ENCODE data around the gene AGK.
"Not testable (repeated sequence)": the region's sequence is repeated elsewhere in the genome, so short reads cannot be mapped to it uniquely, and the experiment has no call there.

Gene AGK

GRCh38 chr7:141688043-141688442 lies 136.8 kb downstream of the AGK start:
- H3K4me3 ChIP-seq, result no peak overlapping the region
- DNase-seq (ENCODE audit: low spot score), result no peak
- TF ChIP-seq, protein P1, sequence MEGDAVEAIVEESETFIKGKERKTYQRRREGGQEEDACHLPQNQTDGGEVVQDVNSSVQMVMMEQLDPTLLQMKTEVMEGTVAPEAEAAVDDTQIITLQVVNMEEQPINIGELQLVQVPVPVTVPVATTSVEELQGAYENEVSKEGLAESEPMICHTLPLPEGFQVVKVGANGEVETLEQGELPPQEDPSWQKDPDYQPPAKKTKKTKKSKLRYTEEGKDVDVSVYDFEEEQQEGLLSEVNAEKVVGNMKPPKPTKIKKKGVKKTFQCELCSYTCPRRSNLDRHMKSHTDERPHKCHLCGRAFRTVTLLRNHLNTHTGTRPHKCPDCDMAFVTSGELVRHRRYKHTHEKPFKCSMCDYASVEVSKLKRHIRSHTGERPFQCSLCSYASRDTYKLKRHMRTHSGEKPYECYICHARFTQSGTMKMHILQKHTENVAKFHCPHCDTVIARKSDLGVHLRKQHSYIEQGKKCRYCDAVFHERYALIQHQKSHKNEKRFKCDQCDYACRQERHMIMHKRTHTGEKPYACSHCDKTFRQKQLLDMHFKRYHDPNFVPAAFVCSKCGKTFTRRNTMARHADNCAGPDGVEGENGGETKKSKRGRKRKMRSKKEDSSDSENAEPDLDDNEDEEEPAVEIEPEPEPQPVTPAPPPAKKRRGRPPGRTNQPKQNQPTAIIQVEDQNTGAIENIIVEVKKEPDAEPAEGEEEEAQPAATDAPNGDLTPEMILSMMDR (IDR thresholded peaks at IDR 0.05), result no peak
- no peak overlapping the region for H3K27ac ChIP-seq

GRCh38 chr7:141689072-141689825 lies 138.0 kb downstream of the AGK start:
- H3K4me3 ChIP-seq; DNase-seq (ENCODE audit: low spot score); H3K27ac ChIP-seq: not testable (repeated sequence)

DNA sequence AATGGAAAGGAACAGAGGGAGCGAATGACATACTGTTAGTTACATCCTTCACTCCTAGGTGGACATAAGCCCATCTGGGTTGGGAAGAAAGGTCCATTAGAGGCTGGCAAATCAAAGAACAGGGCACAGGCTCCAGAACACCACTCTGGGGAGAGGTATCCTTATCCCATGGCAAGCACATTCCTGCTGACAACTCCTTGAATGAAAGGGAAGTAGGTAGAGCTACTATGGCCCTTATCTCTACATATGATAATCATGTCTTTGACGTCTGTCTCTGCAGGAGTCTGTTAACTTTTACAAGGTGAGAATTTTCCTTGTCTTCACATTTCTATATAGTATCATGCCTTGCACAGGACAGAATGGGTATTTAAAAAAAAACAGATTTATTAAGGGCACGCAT lies 140.3 kb downstream of the AGK start:
- Histone ChIP-seq H3K4me3 (no peak overlapping the region), H3K27ac (no peak overlapping the region)
- DNase-seq (ENCODE audit: low spot score), result no peak
- TF ChIP-seq, protein P1 (IDR thresholded peaks at IDR 0.05), result no peak

DNA sequence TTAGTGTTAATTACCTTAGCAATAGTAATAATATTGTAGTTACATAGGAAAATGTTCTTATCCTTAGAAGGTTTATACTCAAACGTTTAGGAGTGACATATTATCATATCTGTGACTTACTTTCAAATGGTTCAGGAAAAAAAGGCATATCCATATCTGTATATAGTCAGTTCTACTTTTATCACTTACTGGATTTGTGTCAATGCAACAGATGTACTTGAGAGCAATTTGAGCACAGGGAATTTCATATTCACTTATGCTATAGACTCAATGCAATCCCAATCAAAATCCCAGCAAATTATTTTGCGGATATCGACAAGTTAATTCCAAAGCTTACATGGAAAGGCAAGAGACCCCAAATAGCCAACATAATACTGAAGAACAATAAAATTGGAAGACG lies 140.8 kb downstream of the AGK start:
- DNase-seq (ENCODE audit: low spot score), result no peak
- TF ChIP-seq, protein P1 (IDR thresholded peaks at IDR 0.05), result no peak
- Histone ChIP-seq H3K27ac (no peak overlapping the region), H3K4me3 (no peak overlapping the region)

DNA sequence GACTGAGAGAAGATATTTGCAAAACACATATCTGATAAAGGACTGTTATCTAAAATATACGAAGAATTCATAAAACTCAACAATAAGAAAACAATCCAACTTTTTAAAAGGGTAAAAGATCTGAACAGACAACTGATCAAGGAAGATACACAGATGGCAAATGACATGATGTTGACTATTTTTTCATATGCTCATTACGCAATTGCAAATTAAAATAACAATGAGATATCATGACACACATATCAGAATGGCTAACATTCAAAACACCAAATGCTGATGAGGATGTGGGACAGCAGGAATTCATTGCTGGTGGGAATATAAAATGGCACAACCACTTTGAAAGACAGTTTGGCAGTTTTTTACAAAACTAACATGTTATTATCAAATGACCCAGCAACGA lies 141.9 kb downstream of the AGK start:
- Histone ChIP-seq H3K4me3 (no peak overlapping the region), H3K27ac (no peak overlapping the region)
- TF ChIP-seq, protein P1 (IDR thresholded peaks at IDR 0.05), result no peak
- no peak for DNase-seq (ENCODE audit: low spot score)

- DNase-seq (ENCODE audit: low spot score), result no peak
- H3K4me3 ChIP-seq, result no peak overlapping the region
- no peak overlapping the region for H3K27ac ChIP-seq
- TF ChIP-seq, protein P1 (IDR thresholded peaks at IDR 0.05), result no peak
Observed at GRCh38 chr7:141695803-141696289, 144.6 kb downstream of the AGK start.

DNA sequence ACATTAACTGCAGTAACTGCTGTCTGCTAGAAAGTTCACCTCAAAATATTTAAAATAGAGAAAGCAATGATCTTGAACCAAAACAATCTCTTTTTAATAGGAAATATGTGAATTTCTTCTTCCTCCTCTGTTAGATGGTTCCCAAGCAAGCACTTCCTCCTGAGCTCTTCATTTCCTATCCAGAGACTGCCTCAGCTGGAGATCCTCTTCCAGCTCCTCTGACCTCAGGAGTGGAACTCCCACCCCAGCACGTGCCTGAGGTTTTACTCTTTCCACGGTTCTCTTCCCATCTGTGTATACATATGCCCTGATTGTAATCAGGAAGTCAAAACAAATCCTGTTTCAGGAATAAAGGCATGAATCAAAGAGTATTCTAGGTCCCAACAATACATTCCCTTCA lies 145.1 kb downstream of the AGK start:
- no peak overlapping the region for H3K4me3 ChIP-seq
- TF ChIP-seq, protein P1 (IDR thresholded peaks at IDR 0.05), result no peak
- no peak for DNase-seq (ENCODE audit: low spot score)
- H3K27ac ChIP-seq, result no peak overlapping the region
